Left forelimb (tissue), 1 donor: ENCODE measurements around the gene ENTREP1.
A peak's percentile ranks its signal among the peaks of the same experiment; 100 is the strongest.
"Not testable (repeated sequence)": the region's sequence is repeated elsewhere in the genome, so short reads cannot be mapped to it uniquely, and the experiment has no call there.

Experiments used
- DNase-seq: peaks from one replicate; pipeline ENCODE4 v3.0.0-alpha.2; 2018; ENCODE audit warnings: low spot score

The ENTREP1 gene

GRCh38 chr9:69411931-69412740 is 87.1 kb downstream of the ENTREP1 start:
- DNase-seq, result no peak

- peak; percentile 74 for DNase-seq
These were observed 87.7 kb downstream of the ENTREP1 start for GRCh38 chr9:69412741-69413150.

- DNase-seq, result no peak
These were observed 95.7 kb downstream of the ENTREP1 start for GRCh38 chr9:69420611-69421270.

- DNase-seq, result no peak
These were observed 97.1 kb downstream of the ENTREP1 start for GRCh38 chr9:69421908-69422801.

GRCh38 chr9:69425136-69425801 is 100.3 kb downstream of the ENTREP1 start:
- no peak for DNase-seq

GRCh38 chr9:69427286-69427685 is 102.3 kb downstream of the ENTREP1 start:
- DNase-seq, result no peak

GRCh38 chr9:69428017-69428785 is 103.2 kb downstream of the ENTREP1 start:
- DNase-seq, result peak; percentile 31

GRCh38 chr9:69429281-69429680 is 104.3 kb downstream of the ENTREP1 start:
- DNase-seq, result peak; percentile 1

- no peak for DNase-seq
These were observed 105.2 kb downstream of the ENTREP1 start for GRCh38 chr9:69430206-69430605.

- no peak for DNase-seq
These were observed 106.2 kb downstream of the ENTREP1 start for GRCh38 chr9:69431203-69431602.

GRCh38 chr9:69431777-69432176 is 106.8 kb downstream of the ENTREP1 start:
- no peak for DNase-seq

- no peak for DNase-seq
These were observed 107.6 kb downstream of the ENTREP1 start for GRCh38 chr9:69432623-69433022.

GRCh38 chr9:69433392-69433791 is 108.4 kb downstream of the ENTREP1 start:
- DNase-seq, result no peak

- DNase-seq, result no peak
These were observed 109.0 kb downstream of the ENTREP1 start for GRCh38 chr9:69433968-69434367.

GRCh38 chr9:69439654-69440053 is 114.6 kb downstream of the ENTREP1 start:
- DNase-seq, result not testable (repeated sequence)

- DNase-seq, result not testable (repeated sequence)
These were observed 115.4 kb downstream of the ENTREP1 start for GRCh38 chr9:69440254-69440955.
